Activated naive CD8-positive, alpha-beta T cell treated with anti-CD3 and anti-CD28 coated beads, Interleukin-2, amount 50 U/mL, for 16 hours (primary cell): Measurements from ENCODE around the gene CFAP74.

ENCODE experiments used
- DNase-seq: peaks from one replicate; pipeline ENCODE4 v3.0.0-alpha.2; 2020; ENCODE audit warnings: low read depth, low spot score

The CFAP74 gene

GRCh38 chr1:2042830-2043773, 39.5 kb upstream of the CFAP74 start:
- DNase-seq, result no peak

GRCh38 chr1:2041887-2042286, 38.3 kb upstream of the CFAP74 start:
- no peak for DNase-seq

GRCh38 chr1:2041305-2041704, 37.7 kb upstream of the CFAP74 start:
- no peak for DNase-seq

GRCh38 chr1:2039251-2039650, 35.7 kb upstream of the CFAP74 start:
- DNase-seq, result no peak

GRCh38 chr1:2038229-2038628, 34.6 kb upstream of the CFAP74 start:
- DNase-seq, result no peak

- no peak for DNase-seq
Measured at GRCh38 chr1:2037314-2037979, 33.9 kb upstream of the CFAP74 start.

- no peak for DNase-seq
Measured at GRCh38 chr1:2036287-2036686, 32.7 kb upstream of the CFAP74 start.

- DNase-seq, result no peak
Measured at GRCh38 chr1:2033165-2033564, 29.6 kb upstream of the CFAP74 start.

GRCh38 chr1:2032737-2033136, 29.2 kb upstream of the CFAP74 start:
- no peak for DNase-seq

- DNase-seq, result no peak
Measured at GRCh38 chr1:2031546-2032540, 28.3 kb upstream of the CFAP74 start.

GRCh38 chr1:2030076-2030871, 26.7 kb upstream of the CFAP74 start:
- DNase-seq, result no peak

GRCh38 chr1:2029561-2029960, 26.0 kb upstream of the CFAP74 start:
- no peak for DNase-seq

- DNase-seq, result no peak
Measured at GRCh38 chr1:2028870-2029560, 25.4 kb upstream of the CFAP74 start.

- no peak for DNase-seq
Measured at GRCh38 chr1:2027961-2028583, 24.5 kb upstream of the CFAP74 start.

- no peak for DNase-seq
Measured at GRCh38 chr1:2025491-2025981, 21.9 kb upstream of the CFAP74 start.

GRCh38 chr1:2024887-2025286, 21.3 kb upstream of the CFAP74 start:
- DNase-seq, result no peak

GRCh38 chr1:2024451-2024850, 20.9 kb upstream of the CFAP74 start:
- no peak for DNase-seq

- no peak for DNase-seq
Measured at GRCh38 chr1:2023187-2023586, 19.6 kb upstream of the CFAP74 start.

- no peak for DNase-seq
Measured at GRCh38 chr1:2022063-2022770, 18.6 kb upstream of the CFAP74 start.
